A549 treated with Mapracorat at 1 μM for 4 hours (cell line): Measurements from ENCODE around the gene UVSSA. TPM values are rescaled to one million over a fixed set of nuclear protein-coding genes. Genes with fewer than 3 reads are reported as not detected.

Experiments used
- total RNA-seq: library from RNA; stranded (reverse); fragments of 200-300 nt; extraction: Qiagen RNA extraction; gene quantifications from 5 replicates; pipeline ENCODE4 v1.2.3, GENCODE V29; 2022

UVSSA gene
- 3.2 to 6.9 TPM (median 4.9 TPM) in 5 replicates for total RNA-seq

GRCh38 chr4:1346781-1347409, at the start of gene UVSSA:
UVSSA (plus strand) TSS chr4:1347208; CDS start chr4:1348092, 884 bp downstream.

DNA sequence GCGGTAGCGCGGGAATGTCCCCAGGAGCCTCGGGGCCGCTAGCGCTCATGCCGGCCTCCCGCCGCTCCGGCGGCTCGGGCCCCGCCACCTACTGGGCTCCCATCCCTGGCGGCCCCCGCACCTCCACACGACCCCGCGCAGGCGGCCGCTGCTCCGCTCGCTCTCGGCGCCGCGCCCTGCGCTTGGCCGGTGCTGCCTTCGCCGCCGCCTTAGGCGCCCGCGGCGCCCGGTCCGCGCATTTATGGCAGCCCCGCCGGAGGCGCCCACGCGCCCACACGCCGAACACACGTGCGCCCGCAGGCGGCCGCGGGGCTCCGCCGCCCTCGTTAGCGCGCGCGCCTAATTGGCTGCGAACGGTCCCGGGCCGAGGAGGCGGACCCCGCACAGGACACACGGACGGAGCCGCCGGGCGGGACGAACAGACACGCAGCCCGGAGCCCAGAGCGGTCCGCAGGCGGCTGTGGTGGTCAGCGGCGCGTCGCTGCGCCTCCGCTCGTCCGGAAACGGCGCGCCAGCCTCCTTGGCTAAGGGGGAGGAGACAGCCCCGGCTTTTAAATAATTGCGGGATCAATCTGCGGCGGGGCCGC, 59.5 kb downstream of the UVSSA start, which contains the start of gene NKX1-1:
Gene NKX1-1, minus strand, starts transcription at position 49 of the 587 bp plus-strand sequence. Its CDS starts 0 bp downstream, at position 49.

Other genes with a start within 250 kb of the UVSSA start
- 1.6 to 2.6 TPM (median 2.2 TPM) in 5 replicates for gene RNF212, start 233.6 kb upstream of the UVSSA start, total RNA-seq
- 0.41 to 0.60 TPM (median 0.53 TPM) in 5 replicates for gene SPON2, start 174.6 kb upstream of the UVSSA start, total RNA-seq
- gene CTBP1, start 98.1 kb upstream of the UVSSA start, total RNA-seq = 66.5 to 92.5 TPM (median 85.7 TPM) in 5 replicates
- 50.5 to 66.8 TPM (median 62.4 TPM) in 5 replicates for gene MAEA, start 57.3 kb upstream of the UVSSA start, total RNA-seq
- not detected in 5 replicates for gene NKX1-1, start 59.2 kb downstream of the UVSSA start, total RNA-seq